WTC11 (cell line): Measurements from ENCODE around the gene FSTL4. TPM values are rescaled to one million over a fixed set of nuclear protein-coding genes. Genes with fewer than 3 reads are reported as not detected.

Experiments used
- ATAC-seq: fragments of 200-7000 bp; cut with Tn5 transposase; 2 replicates; pipeline ENCODE4 v1.10.0; 2021; ENCODE audit warnings: mild to moderate bottlenecking, moderate library complexity
- CTCF ChIA-PET: fragments of 300-600 bp; sonication (Branson Sonifier 250); formaldehyde crosslinking; loops from one replicate; lab custom pipeline; 2021; ENCODE audit warnings: antibody characterized with exemption; lab: Charles Lee
- POLR2A ChIA-PET: fragments of 350-600 bp; sonication (Branson Sonifier 250); formaldehyde crosslinking; loops from one replicate; lab custom pipeline; 2021; ENCODE audit warnings: antibody characterized with exemption; lab: Charles Lee
- DNase-seq: peaks from one replicate; pipeline ENCODE4 v3.0.0; 2021; ENCODE audit warnings: low spot score
- H3K27ac Mint-ChIP-seq: 2 replicates; pipeline ENCODE4 v1.8.0; 2021; ENCODE audit warnings: mixed read lengths
- H3K27me3 Mint-ChIP-seq: 2 replicates; pipeline ENCODE4 v1.8.0; 2021; ENCODE audit warnings: low read depth, mild to moderate bottlenecking, moderate library complexity, mixed read lengths
- H3K36me3 Mint-ChIP-seq: 2 replicates; pipeline ENCODE4 v1.8.0; 2021; ENCODE audit warnings: mixed read lengths
- H3K4me1 Mint-ChIP-seq: 2 replicates; pipeline ENCODE4 v1.8.0; 2022; ENCODE audit warnings: mixed read lengths
- H3K4me3 Mint-ChIP-seq: 2 replicates; pipeline ENCODE4 v1.8.0; 2021; ENCODE audit warnings: mild to moderate bottlenecking, moderate library complexity, mixed read lengths
- H3K9me3 Mint-ChIP-seq: 2 replicates; pipeline ENCODE4 v1.8.0; 2021; ENCODE audit warnings: mixed read lengths
- ATF2 ChIP-seq: sonication (generic); formaldehyde crosslinking; IDR thresholded peaks from 2 replicates; pipeline ENCODE4 v1.8.1; 2022; ENCODE audit warnings: low read depth, missing genetic modification reagents, borderline replicate concordance
- CDX4 ChIP-seq: fragments of 250-450 bp; sonication (Bioruptor Pico); IDR thresholded peaks from 2 replicates; pipeline ENCODE4 v1.9.0; 2021; ENCODE audit warnings: moderate library complexity, mild to moderate bottlenecking, inconsistent platforms, borderline replicate concordance
- IRF2 ChIP-seq: sonication (generic); formaldehyde crosslinking; IDR thresholded peaks from 2 replicates; pipeline ENCODE4 v1.8.0; 2022; ENCODE audit warnings: low read depth, missing genetic modification reagents, borderline replicate concordance
- JUN ChIP-seq: sonication (generic); formaldehyde crosslinking; IDR thresholded peaks from 2 replicates; pipeline ENCODE4 v1.8.0; 2023; ENCODE audit warnings: mild to moderate bottlenecking, missing genetic modification reagents
- PRDM15 ChIP-seq: sonication (generic); formaldehyde crosslinking; IDR thresholded peaks from 2 replicates; pipeline ENCODE4 v1.8.0; 2022; ENCODE audit warnings: missing genetic modification reagents
- RORB ChIP-seq: fragments of 250-450 bp; sonication (Bioruptor Pico); IDR thresholded peaks from 2 replicates; pipeline ENCODE4 v1.9.0; 2021; ENCODE audit warnings: mild to moderate bottlenecking
- STAT6 ChIP-seq: sonication (generic); formaldehyde crosslinking; conservative IDR thresholded peaks from 2 replicates; pipeline ENCODE4 v1.8.1; 2023; ENCODE audit warnings: mild to moderate bottlenecking, low read depth, missing genetic modification reagents, moderate library complexity
- TEAD4 ChIP-seq: sonication (generic); formaldehyde crosslinking; IDR thresholded peaks from 2 replicates; pipeline ENCODE4 v1.8.0; 2022; ENCODE audit warnings: mild to moderate bottlenecking, missing genetic modification reagents
- ZBTB21 ChIP-seq: sonication (generic); formaldehyde crosslinking; IDR thresholded peaks from 2 replicates; pipeline ENCODE4 v1.8.1; 2023; ENCODE audit warnings: mild to moderate bottlenecking, missing genetic modification reagents, borderline replicate concordance
- ZNF281 ChIP-seq: sonication (generic); formaldehyde crosslinking; IDR thresholded peaks from 2 replicates; pipeline ENCODE4 v1.8.0; 2023; ENCODE audit warnings: mild to moderate bottlenecking, missing genetic modification reagents
- ZNF317 ChIP-seq: sonication (generic); formaldehyde crosslinking; IDR thresholded peaks from 2 replicates; pipeline ENCODE4 v1.8.1; 2023; ENCODE audit warnings: low read depth, mild to moderate bottlenecking, moderate library complexity, missing genetic modification reagents, borderline replicate concordance
- ZNF512 ChIP-seq: sonication (generic); formaldehyde crosslinking; IDR thresholded peaks from 2 replicates; pipeline ENCODE4 v1.8.1; 2022; ENCODE audit warnings: missing genetic modification reagents, borderline replicate concordance
- total RNA-seq: library from RNA; stranded (reverse); gene quantifications from 3 replicates; pipeline ENCODE4 v1.2.3, GENCODE V29; 2021

FSTL4 gene
- total RNA-seq, 1 experiment from 2014 or later = 6.1 TPM

GRCh38 chr5:133234911-133235310 is 377.4 kb downstream of the FSTL4 start:
- Mint-ChIP-seq H3K4me1 (0 out of 2 replicates have a peak, but pooled peaks cover 4% of the 10 kb centered on the region), H3K36me3 (peaks cover 2% of the 10 kb centered on the region; the same call in 1 of the 2 replicates), H3K27ac (no peak overlapping the region), H3K9me3 (peaks cover 9% of the 10 kb centered on the region), H3K4me3 (no peak overlapping the region), H3K27me3 (no peaks in the 10 kb centered on the region)
- ATAC-seq (no peak), DNase-seq (no peak)
- no peak for TF ChIP-seq ZNF317 (CRISPR knock-in tag)
- TF ChIP-seq STAT6 (CRISPR knock-in tag) = no peak
- TF ChIP-seq ATF2 (CRISPR knock-in tag) = no peak
- no peak for TF ChIP-seq ZBTB21 (CRISPR knock-in tag)
- no peak for TF ChIP-seq IRF2 (CRISPR knock-in tag)
- TF ChIP-seq JUN (CRISPR knock-in tag) = no peak
- TF ChIP-seq RORB (CRISPR knock-in tag) = no peak
- no peak for TF ChIP-seq ZNF512 (CRISPR knock-in tag)
- ChIA-PET POLR2A (no interaction called here), CTCF (interaction anchor here (0.9 to 2.2 kb wide), 3 partner anchors 13 to 81 kb away, joined by 4 to 14 read pairs (median 5); no protein-coding TSS in a partner anchor)

- POLR2A ChIA-PET = no interaction called here
- TF ChIP-seq PRDM15 (CRISPR knock-in tag) (peak; percentile 60), TEAD4 (no peak), ZNF281 (CRISPR knock-in tag) (no peak), CDX4 (CRISPR knock-in tag) (no peak)
- TF ChIP-seq, all 79 proteins: peak for 1
- H3K36me3 Mint-ChIP-seq = no peaks in the 10 kb centered on the region
- no peak for DNase-seq
- peaks cover 3% of the 10 kb centered on the region; the same call in 1 of the 2 replicates for H3K9me3 Mint-ChIP-seq
- no peak overlapping the region for H3K4me3 Mint-ChIP-seq
- H3K27me3 Mint-ChIP-seq = no peaks in the 10 kb centered on the region
- H3K4me1 Mint-ChIP-seq = 0 out of 2 replicates have a peak, but pooled peaks cover 4% of the 10 kb centered on the region
- H3K27ac Mint-ChIP-seq = no peak overlapping the region
- ATAC-seq = no peak
- CTCF ChIA-PET = interaction anchor here (0.9 to 2.2 kb wide), 2 partner anchors 14 to 82 kb away, joined by 4 to 14 read pairs; no protein-coding TSS in a partner anchor
Measured at GRCh38 chr5:133234273-133234672, 378.1 kb downstream of the FSTL4 start.
